HEK293T (cell line): Measurements from ENCODE around the gene MRPS35.

ENCODE experiments used
- ARNT ChIP-seq: fragments of 450-650 bp; IDR thresholded peaks from 2 replicates; pipeline ENCODE4 v1.6.1; 2017; ENCODE audit warnings: mild to moderate bottlenecking
- BHLHE40 ChIP-seq: fragments of 450-650 bp; IDR thresholded peaks from 2 replicates; pipeline ENCODE4 v1.6.1; 2016; ENCODE audit warnings: mild to moderate bottlenecking, moderate library complexity, borderline replicate concordance
- SP1 ChIP-seq: fragments of 450-650 bp; IDR thresholded peaks from 2 replicates; pipeline ENCODE4 v1.6.1; 2017
- SUZ12 ChIP-seq: fragments of 450-650 bp; IDR thresholded peaks from 2 replicates; pipeline ENCODE4 v1.6.1; 2016; ENCODE audit warnings: mild to moderate bottlenecking

- no peak for TF ChIP-seq SUZ12
- TF ChIP-seq SP1: no peak
- no peak for TF ChIP-seq BHLHE40
- no peak for TF ChIP-seq ARNT
Measured at GRCh38 chr12:27769142-27769673, 58.6 kb downstream of the MRPS35 start.
